Fibroblast of skin of right quadriceps (primary cell): ENCODE data around the gene CCDC182.
A peak's percentile ranks its signal among the peaks of the same experiment; 100 is the strongest.

Experiments
- DNase-seq: peaks from one replicate; pipeline ENCODE4 v3.0.0-alpha.2; 2013

CCDC182 gene

DNA sequence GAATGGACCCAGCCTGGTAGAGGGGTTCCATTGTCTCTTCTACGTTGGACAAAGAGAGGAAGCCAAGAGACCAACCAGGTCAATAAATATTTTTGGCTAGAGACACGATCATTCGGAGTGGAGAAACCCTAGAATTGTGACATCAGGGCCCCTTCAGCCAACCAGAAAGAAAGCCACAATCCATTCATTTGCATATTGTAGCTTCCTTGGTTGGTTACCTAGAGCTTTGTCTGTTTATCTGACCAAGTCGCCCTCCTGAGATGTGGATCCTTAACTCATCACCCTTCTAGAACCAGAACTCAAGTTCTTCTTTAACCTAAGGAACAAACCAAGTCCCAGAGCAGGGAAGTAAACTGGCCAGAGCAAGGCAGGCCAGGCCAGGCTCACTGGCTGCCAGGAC is at the start of gene CCDC182:
TSS of gene CCDC182 (minus strand) at position 58 of the 400 bp plus-strand sequence. CDS start at position 31, 27 bp downstream.
- no peak for DNase-seq

- no peak for DNase-seq
These were observed 49.7 kb upstream of the CCDC182 start for GRCh38 chr17:57794841-57795240.

DNA sequence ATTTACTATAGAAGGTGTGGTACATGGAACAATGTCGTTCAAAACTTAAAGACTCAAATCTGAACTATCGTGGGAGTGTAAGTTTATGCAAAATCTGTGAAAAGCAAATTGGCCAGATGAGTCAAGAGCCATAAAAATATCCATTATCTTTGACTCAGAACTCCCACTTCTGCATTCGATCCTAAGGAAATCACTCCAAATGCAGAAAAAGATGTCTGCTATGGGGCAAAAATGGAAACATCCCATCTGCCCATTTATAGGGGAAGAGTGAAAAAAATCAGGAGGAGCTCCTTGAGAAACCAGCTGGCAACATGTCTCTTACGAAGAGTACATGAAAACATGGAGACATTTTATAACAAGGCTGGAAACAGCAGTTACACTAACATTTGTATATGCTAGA is 43.6 kb upstream of the CCDC182 start:
- no peak for DNase-seq

- DNase-seq, result no peak
These were observed 39.9 kb upstream of the CCDC182 start for GRCh38 chr17:57785022-57785421.

- DNase-seq, result no peak
These were observed 39.3 kb upstream of the CCDC182 start for GRCh38 chr17:57784226-57784895.

DNA sequence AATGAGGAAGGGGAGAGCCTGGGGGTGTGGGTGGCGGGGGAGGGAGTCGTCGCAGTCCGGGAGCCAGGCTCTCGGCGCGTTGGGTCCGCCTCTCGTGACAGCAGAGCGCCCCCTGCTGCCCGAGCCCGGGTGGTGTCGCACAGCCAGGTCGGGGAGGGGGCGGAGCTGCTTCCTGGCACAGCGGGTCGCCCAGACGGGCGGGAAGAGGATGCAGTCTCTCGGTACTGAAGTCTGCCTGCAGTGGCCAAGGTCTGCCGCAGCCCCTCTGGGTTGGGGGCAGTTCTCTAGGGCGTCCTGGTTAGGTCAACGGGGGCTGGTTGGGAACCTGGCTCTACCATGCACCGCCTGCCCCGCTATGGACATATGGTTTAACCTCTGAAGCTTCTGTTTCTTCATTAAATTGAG is 38.2 kb upstream of the CCDC182 start:
- peak; percentile 32 for DNase-seq

DNA sequence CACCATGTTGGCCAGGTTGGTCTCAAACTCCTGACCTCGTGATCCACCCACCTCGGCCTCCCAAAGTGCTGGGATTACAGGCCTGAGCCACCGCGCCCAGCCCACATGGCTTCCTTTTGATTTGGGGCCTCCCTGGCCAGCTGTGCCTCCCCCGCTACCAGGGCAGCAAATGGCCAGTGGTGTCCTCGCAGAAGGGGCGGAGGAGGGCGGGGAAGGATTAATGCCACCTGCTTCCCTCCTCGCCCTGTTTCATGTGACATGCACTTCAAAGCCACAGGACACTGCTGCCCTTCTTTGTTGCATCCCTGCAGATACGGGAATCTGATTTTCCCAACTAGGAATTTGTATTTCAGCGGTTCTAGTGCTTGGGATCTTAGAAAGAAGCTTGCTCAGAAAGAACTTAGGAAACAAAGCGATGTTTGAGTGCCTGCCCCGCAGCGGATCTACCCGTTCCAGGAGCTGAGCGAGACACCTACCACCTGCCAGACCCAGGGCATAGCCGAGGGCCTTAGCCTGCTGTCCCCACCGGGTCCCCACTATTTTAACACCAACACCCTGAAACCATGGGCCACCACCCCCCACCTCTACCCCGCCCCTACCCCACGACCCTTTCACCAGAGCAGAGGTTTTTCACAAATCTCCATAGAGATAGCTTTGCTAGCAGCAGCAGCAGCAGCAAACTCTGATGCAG is 37.7 kb upstream of the CCDC182 start:
- no peak for DNase-seq

GRCh38 chr17:57782062-57782490 is 37.0 kb upstream of the CCDC182 start:
- DNase-seq, result no peak

- no peak for DNase-seq
These were observed 36.4 kb upstream of the CCDC182 start for GRCh38 chr17:57781386-57782061.

DNA sequence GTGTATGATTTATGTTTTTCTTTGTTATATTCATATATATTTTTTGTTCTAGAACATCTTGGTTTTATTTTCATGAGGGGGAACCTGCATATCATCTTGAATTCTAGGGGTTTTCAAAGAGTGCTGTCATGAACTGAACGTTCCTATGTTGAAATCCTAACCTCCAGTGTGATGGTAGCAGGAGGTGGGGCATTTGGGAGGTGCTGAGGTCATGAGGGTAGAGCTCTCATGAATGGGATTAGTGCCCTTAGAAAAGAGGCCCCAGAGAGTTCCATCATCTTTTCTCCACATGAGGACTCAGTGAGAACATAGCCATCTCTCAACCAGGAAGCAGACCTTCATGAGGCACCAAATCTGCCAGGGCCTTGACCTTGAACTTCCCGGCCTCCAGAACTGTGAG is 34.6 kb upstream of the CCDC182 start:
- DNase-seq, result no peak

DNA sequence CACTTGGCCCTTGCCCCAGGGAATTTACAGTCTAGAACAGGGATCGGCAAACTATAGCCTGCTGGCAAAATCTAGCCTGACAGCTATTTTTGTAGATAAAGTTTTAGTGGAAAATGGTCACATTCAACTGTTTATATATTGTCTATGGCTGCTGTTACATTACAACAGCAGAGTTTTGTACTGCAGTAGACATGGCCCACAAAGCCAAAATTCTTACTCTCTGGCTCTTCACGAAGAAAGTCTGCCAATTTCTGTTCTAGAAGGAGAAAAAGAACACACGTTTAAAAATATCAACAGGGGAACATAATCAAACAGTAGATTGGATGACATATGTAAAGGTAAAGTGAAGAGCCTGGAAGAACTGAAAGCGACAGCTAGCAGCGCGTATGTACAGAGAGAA is 33.2 kb upstream of the CCDC182 start:
- no peak for DNase-seq

DNA sequence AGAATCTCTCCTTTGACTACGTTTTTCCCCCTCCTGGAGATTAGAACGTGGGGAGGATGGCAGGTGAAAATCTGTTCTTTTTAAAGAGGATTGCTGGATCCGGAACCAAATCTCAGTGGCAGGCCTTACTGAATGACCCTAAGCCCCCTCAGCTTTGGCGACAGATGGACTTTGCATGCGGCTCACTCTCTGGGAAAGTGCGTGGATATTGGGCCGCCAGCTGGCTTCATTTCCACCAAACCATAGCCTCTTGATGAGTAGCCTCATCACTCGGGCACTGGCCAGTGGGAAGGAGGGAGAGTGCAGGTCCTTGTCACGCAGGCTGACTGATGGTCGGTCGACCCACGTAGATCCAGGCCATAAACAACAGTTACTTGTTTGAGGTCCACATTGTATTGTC is 31.3 kb upstream of the CCDC182 start:
- no peak for DNase-seq

GRCh38 chr17:57774872-57775271 is 29.8 kb upstream of the CCDC182 start:
- DNase-seq, result no peak

- DNase-seq, result no peak
These were observed 28.5 kb upstream of the CCDC182 start for GRCh38 chr17:57773557-57773956.

GRCh38 chr17:57772774-57773173 is 27.7 kb upstream of the CCDC182 start:
- no peak for DNase-seq

GRCh38 chr17:57767561-57767960 is 22.5 kb upstream of the CCDC182 start:
- no peak for DNase-seq

- no peak for DNase-seq
These were observed 21.3 kb upstream of the CCDC182 start for GRCh38 chr17:57766318-57766943.

DNA sequence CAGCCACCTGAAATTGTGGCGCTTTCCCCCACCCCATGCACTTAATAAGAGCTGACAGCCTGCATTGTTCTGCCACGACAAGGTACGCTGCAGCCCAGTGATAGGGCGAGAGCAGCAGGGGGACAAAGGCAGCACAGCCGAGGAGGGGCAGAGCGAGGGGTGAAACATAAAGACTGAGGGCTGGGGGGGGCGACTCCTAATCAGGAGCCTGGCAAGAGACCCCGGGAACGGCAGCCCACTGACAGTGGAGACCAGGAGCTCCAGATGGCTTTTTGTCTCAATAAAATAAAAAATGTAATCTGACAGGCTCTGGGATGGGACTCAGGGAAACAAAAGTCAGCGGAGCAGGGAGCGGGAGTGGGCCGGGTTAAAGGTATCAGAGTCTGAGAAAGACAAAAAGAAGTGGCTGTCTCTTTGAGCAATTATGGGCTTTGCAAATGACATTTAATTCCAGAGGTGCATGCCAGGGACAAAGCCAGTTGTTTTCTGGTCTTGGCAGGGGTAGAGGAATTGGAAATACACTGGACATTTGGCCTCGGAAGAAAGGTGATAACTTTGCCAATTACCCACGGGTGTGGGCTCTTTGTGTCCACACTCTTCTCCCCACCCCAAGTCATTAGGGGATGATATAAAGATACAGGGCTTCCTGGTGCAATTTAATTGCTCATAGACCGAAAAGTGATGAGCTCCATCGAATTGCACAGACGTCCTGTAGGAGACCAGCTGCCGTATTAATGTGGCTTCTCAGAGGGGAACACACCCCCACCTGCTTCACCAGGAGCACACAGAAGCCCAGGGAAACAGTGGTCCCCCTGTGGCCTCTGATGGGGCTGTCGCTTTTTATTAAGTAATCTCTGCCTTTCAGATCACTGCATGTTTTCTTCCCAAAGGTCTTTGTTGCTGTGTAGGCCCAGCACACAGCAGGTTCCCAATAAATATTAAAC is 17.6 kb upstream of the CCDC182 start:
- no peak for DNase-seq

- DNase-seq, result no peak
These were observed 16.8 kb upstream of the CCDC182 start for GRCh38 chr17:57761887-57762286.

- DNase-seq, result no peak
These were observed 14.9 kb upstream of the CCDC182 start for GRCh38 chr17:57760046-57760445.

DNA sequence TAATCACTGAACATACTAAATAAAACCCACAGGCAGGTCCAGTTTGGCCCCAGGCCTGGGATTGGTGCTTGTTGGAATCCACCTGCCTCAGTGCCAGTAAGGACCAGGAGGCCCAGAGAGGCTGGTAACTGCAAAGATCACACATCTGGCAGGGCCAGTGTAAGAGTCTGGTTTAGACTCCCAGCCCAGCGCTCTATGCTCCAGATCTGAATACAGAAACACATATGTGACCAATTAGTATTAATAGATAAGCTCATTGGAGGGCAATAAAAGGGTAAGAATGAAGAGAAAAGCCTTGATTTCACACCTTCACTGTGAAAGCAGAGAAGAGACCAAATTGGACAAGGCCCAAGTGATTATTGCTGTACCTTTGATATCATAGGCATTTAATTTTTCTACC is 13.6 kb upstream of the CCDC182 start:
- DNase-seq, result no peak

DNA sequence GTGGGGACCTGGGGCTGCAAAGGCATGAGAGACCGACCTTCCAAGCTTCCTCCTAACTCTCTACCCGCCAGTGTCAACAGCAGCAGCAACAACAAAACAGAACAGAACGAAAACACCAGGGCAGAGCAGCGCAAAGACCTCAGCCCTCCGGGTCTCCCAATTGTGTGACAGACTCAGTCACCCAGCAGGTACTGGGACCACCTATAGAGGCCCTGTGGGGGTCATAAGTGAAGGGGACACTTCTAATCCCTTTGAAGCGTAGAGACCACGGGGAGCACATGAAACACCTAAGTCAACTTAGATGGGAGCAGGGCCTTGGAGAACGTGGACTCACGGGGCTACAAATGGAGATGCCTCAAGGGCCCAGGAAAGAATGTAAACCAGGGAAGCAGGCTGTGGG is 12.6 kb upstream of the CCDC182 start:
- no peak for DNase-seq
